PC-9 (cell line): Measurements from ENCODE around the gene GTPBP8. TPM values are rescaled to one million over a fixed set of nuclear protein-coding genes. Genes with fewer than 3 reads are reported as not detected.

ENCODE experiments used
- BruUV-seq: library from RNA; stranded (reverse); fragments of 400-500 nt; replicated peaks from 2 replicates; lab custom pipeline; 2021; lab: Mats Ljungman, UMichigan
- CTCF ChIA-PET: fragments of 300-600 bp; sonication (Branson Sonifier 250); formaldehyde crosslinking; loops from one replicate; lab custom pipeline; 2022; ENCODE audit warnings: antibody characterized with exemption; lab: Charles Lee
- POLR2A ChIA-PET: fragments of 300-600 bp; sonication (Branson Sonifier 250); formaldehyde crosslinking; loops from one replicate; lab custom pipeline; 2022; ENCODE audit warnings: antibody characterized with exemption; ENCODE audit not compliant: unreplicated experiment; lab: Charles Lee
- DNase-seq, 2 experiments: peaks; one replicate each; pipeline versions ENCODE4 v3.0.0 to v3.0.0-alpha.2; 2015 to 2022; ENCODE audit warnings: mixed read lengths in 1 of 2
- H2AFZ ChIP-seq: fragments of 200-600 bp; sonication (generic); 2 replicates; pipeline ENCODE4 v1.8.1; 2017; ENCODE audit warnings: antibody characterized with exemption
- H3F3A ChIP-seq: fragments of 200-600 bp; sonication (generic); 2 replicates; pipeline ENCODE4 v1.8.1; 2017; ENCODE audit warnings: antibody characterized with exemption, mild to moderate bottlenecking, low read depth; ENCODE audit not compliant: insufficient read depth
- H3K27ac ChIP-seq: fragments of 200-600 bp; sonication (generic); 2 replicates; pipeline ENCODE4 v1.6.1; 2016; ENCODE audit warnings: mixed run types
- H3K27me3 ChIP-seq: fragments of 200-600 bp; sonication (generic); 2 replicates; pipeline ENCODE4 v1.6.1; 2016; ENCODE audit warnings: low read depth, mixed run types; ENCODE audit not compliant: insufficient read depth
- H3K36me3 ChIP-seq: fragments of 200-600 bp; sonication (generic); 2 replicates; pipeline ENCODE4 v1.6.1; 2016; ENCODE audit warnings: low read depth, mixed run types
- H3K4me1 ChIP-seq: fragments of 200-600 bp; sonication (generic); replicated peaks from 2 replicates; pipeline ENCODE4 v1.6.1; 2016; ENCODE audit warnings: mixed run types; ENCODE audit not compliant: insufficient read depth
- H3K4me2 ChIP-seq: fragments of 200-600 bp; sonication (generic); 2 replicates; pipeline ENCODE4 v1.6.1; 2017; ENCODE audit warnings: mixed run types
- H3K4me3 ChIP-seq: fragments of 200-600 bp; sonication (generic); 2 replicates; pipeline ENCODE4 v1.6.1; 2016; ENCODE audit warnings: mixed run types
- H3K79me2 ChIP-seq: fragments of 200-600 bp; sonication (generic); 2 replicates; pipeline ENCODE4 v1.6.1; 2017; ENCODE audit warnings: low read depth, mixed run types
- H3K9me2 ChIP-seq: fragments of 200-600 bp; sonication (generic); 2 replicates; pipeline ENCODE4 v1.8.1; 2017; ENCODE audit warnings: mild to moderate bottlenecking; ENCODE audit not compliant: insufficient read depth
- H3K9me3 ChIP-seq: fragments of 200-600 bp; sonication (generic); 2 replicates; pipeline ENCODE4 v1.8.1; 2016; ENCODE audit warnings: low read depth; ENCODE audit not compliant: insufficient read depth
- H4K20me1 ChIP-seq: fragments of 200-600 bp; sonication (generic); 2 replicates; pipeline ENCODE4 v1.8.1; 2017; ENCODE audit not compliant: insufficient read depth
- CTCF ChIP-seq: fragments of 200-600 bp; sonication (generic); conservative IDR thresholded peaks from 2 replicates; pipeline ENCODE4 v1.6.1; 2017; ENCODE audit warnings: mixed run types, antibody characterized with exemption, mild to moderate bottlenecking, moderate library complexity
- EZH2 ChIP-seq: fragments of 200-600 bp; sonication (generic); IDR thresholded peaks from 2 replicates; pipeline ENCODE4 v1.8.0; 2017; ENCODE audit warnings: antibody characterized with exemption, low read depth
- intact Hi-C: fragments of 100-400 bp; cut with micrococcal nuclease; formaldehyde crosslinking; loops from one replicate; pipeline ENCODE4 v1.10.0; 2022; ENCODE audit not compliant: unreplicated experiment
- total RNA-seq: library from RNA; stranded (reverse); gene quantifications from 2 replicates; pipeline ENCODE4 v1.2.3, GENCODE V29; 2021

GTPBP8 gene
- total RNA-seq, 1 experiment from 2014 or later = 27.9 TPM

GRCh38 chr3:113000691-113001090 is 9.9 kb downstream of the GTPBP8 start:
- H2AFZ ChIP-seq = no peak overlapping the region
- TF ChIP-seq CTCF = no peak
- TF ChIP-seq EZH2 = no peak
- H3K9me2 ChIP-seq = no peaks in the 10 kb centered on the region
- H3K9me3 ChIP-seq = no peaks in the 10 kb centered on the region
- H3K4me1 ChIP-seq = no peaks in the 10 kb centered on the region
- peaks cover 22% of the 10 kb centered on the region for H3K36me3 ChIP-seq
- DNase-seq = no peak
- POLR2A ChIA-PET = interaction anchor here (0.5 to 0.7 kb wide), 2 partner anchors 178 to 187 kb away, joined by 4 to 7 read pairs; no protein-coding TSS in a partner anchor
- H3K4me2 ChIP-seq = no peak overlapping the region
- no peaks in the 10 kb centered on the region for H4K20me1 ChIP-seq
- CTCF ChIA-PET = no interaction called here
- no peaks in the 10 kb centered on the region for H3K27me3 ChIP-seq
- H3K79me2 ChIP-seq = peaks cover 4% of the 10 kb centered on the region
- H3K4me3 ChIP-seq = no peak overlapping the region
- intact Hi-C loops = no loop called here
- H3F3A ChIP-seq = no peaks in the 10 kb centered on the region; the same call in none of the 2 replicates
- no TSS peak for BruUV-seq
- H3K27ac ChIP-seq = no peak overlapping the region

GRCh38 chr3:113002037-113002436 is 11.3 kb downstream of the GTPBP8 start:
- no peaks in the 10 kb centered on the region for H4K20me1 ChIP-seq
- H3K36me3 ChIP-seq = peaks cover 25% of the 10 kb centered on the region
- no peak for DNase-seq
- no peak overlapping the region for H2AFZ ChIP-seq
- BruUV-seq = no TSS peak
- no peaks in the 10 kb centered on the region for H3K9me2 ChIP-seq
- no peaks in the 10 kb centered on the region for H3K79me2 ChIP-seq
- H3F3A ChIP-seq = peaks cover 3% of the 10 kb centered on the region
- no peak for TF ChIP-seq EZH2
- no peak for TF ChIP-seq CTCF
- no peaks in the 10 kb centered on the region for H3K27me3 ChIP-seq
- ChIA-PET POLR2A (interaction anchor here (0.7 kb wide), 1 partner anchor 17 kb away, joined by 4 read pairs; no protein-coding TSS in a partner anchor), CTCF (no interaction called here)
- H3K4me3 ChIP-seq = no peak overlapping the region
- no peaks in the 10 kb centered on the region for H3K9me3 ChIP-seq
- no peak overlapping the region for H3K4me2 ChIP-seq
- H3K4me1 ChIP-seq = no peaks in the 10 kb centered on the region
- intact Hi-C loops = no loop called here
- no peak overlapping the region for H3K27ac ChIP-seq

GRCh38 chr3:113002679-113003078 is 11.9 kb downstream of the GTPBP8 start:
- intact Hi-C loops = no loop called here
- peaks cover 3% of the 10 kb centered on the region for H3F3A ChIP-seq
- H2AFZ ChIP-seq = no peak overlapping the region
- H3K27me3 ChIP-seq = no peaks in the 10 kb centered on the region
- H3K27ac ChIP-seq = no peak overlapping the region
- H3K36me3 ChIP-seq = peaks cover 28% of the 10 kb centered on the region
- POLR2A ChIA-PET = interaction anchor here (0.6 kb wide), 1 partner anchor 414 kb away, joined by 4 read pairs; no protein-coding TSS in a partner anchor
- no peaks in the 10 kb centered on the region for H3K4me1 ChIP-seq
- TF ChIP-seq EZH2 (no peak), CTCF (no peak)
- no peaks in the 10 kb centered on the region for H4K20me1 ChIP-seq
- H3K9me3 ChIP-seq = no peaks in the 10 kb centered on the region
- H3K4me3 ChIP-seq = no peak overlapping the region
- H3K79me2 ChIP-seq = no peaks in the 10 kb centered on the region
- H3K4me2 ChIP-seq = no peak overlapping the region
- no peak for DNase-seq
- CTCF ChIA-PET = no interaction called here
- no peaks in the 10 kb centered on the region for H3K9me2 ChIP-seq
- BruUV-seq = no TSS peak
